OCI-LY3 (cell line): ENCODE data around the gene ATP10B.
"Not testable (repeated sequence)": the region's sequence is repeated elsewhere in the genome, so short reads cannot be mapped to it uniquely, and the experiment has no call there.

ENCODE experiments used
- H2AFZ ChIP-seq: fragments of 200-600, 300-600 bp; shearing (Covaris generic); 2 replicates; pipeline ENCODE4 v1.6.0; 2014; ENCODE audit warnings: antibody characterized with exemption, low read depth, low read length
- H3K27ac ChIP-seq: fragments of 200-600, 300-600 bp; sonication (generic); 2 replicates; pipeline ENCODE4 v1.5.1; 2014; ENCODE audit warnings: mild to moderate bottlenecking, low read length, moderate library complexity, mixed read lengths
- H3K27me3 ChIP-seq: fragments of 200-600, 300-600 bp; sonication (generic); 2 replicates; pipeline ENCODE4 v1.6.1; 2014; ENCODE audit warnings: low read depth, low read length, mixed read lengths
- H3K36me3 ChIP-seq: fragments of 200-600, 300-600 bp; sonication (generic); replicated peaks from 2 replicates; pipeline ENCODE3; 2014; ENCODE audit warnings: low read depth, low read length, mixed read lengths
- H3K4me1 ChIP-seq: fragments of 300-600, 200-600 bp; sonication (generic); 2 replicates; pipeline ENCODE4 v1.6.1; 2014; ENCODE audit warnings: low read length, mixed read lengths
- H3K4me2 ChIP-seq: fragments of 200-600, 300-600 bp; sonication (generic); 2 replicates; pipeline ENCODE4 v1.6.1; 2014; ENCODE audit warnings: low read length, mixed read lengths
- H3K4me3 ChIP-seq: fragments of 300-600, 200-600 bp; sonication (generic); 2 replicates; pipeline ENCODE4 v1.5.1; 2014; ENCODE audit warnings: antibody characterized with exemption, mild to moderate bottlenecking, low read length, moderate library complexity
- H3K79me2 ChIP-seq: fragments of 300-600, 200-600 bp; shearing (Covaris generic); 2 replicates; pipeline ENCODE4 v1.6.1; 2014; ENCODE audit warnings: mild to moderate bottlenecking, low read length, mixed read lengths
- H3K9ac ChIP-seq: fragments of 300-600, 200-600 bp; shearing (Covaris generic); 2 replicates; pipeline ENCODE4 v1.6.0; 2014; ENCODE audit warnings: mild to moderate bottlenecking, low read length, moderate library complexity
- H3K9me3 ChIP-seq: fragments of 200-600, 300-600 bp; shearing (Covaris generic); 2 replicates; pipeline ENCODE4 v1.6.1; 2014; ENCODE audit warnings: low read length, mixed read lengths; ENCODE audit not compliant: insufficient read depth
- H4K20me1 ChIP-seq: fragments of 200-600, 300-600 bp; sonication (generic); 2 replicates; pipeline ENCODE4 v1.6.1; 2016; ENCODE audit warnings: low read length, mixed read lengths; ENCODE audit not compliant: insufficient read depth
- CTCF ChIP-seq: fragments of 200-600, 300-600 bp; sonication (generic); IDR thresholded peaks from 2 replicates; pipeline ENCODE4 v1.5.1; 2014; ENCODE audit warnings: antibody characterized with exemption, low read length, low read depth
- EZH2phosphoT487 ChIP-seq: fragments of 200-600 bp; shearing (Covaris generic); IDR thresholded peaks from 2 replicates; pipeline ENCODE4 v1.6.1; 2018; ENCODE audit warnings: antibody characterized with exemption, mixed run types, low read depth

ATP10B gene

GRCh38 chr5:160824301-160825001 lies 27.6 kb downstream of the ATP10B start:
- H2AFZ ChIP-seq: no peak overlapping the region

GRCh38 chr5:160812996-160813395 lies 39.0 kb downstream of the ATP10B start:
- H2AFZ ChIP-seq, H4K20me1 ChIP-seq, H3K27me3 ChIP-seq, H3K4me2 ChIP-seq, H3K4me3 ChIP-seq, H3K9me3 ChIP-seq, H3K36me3 ChIP-seq, H3K27ac ChIP-seq, H3K79me2 ChIP-seq, H3K4me1 ChIP-seq, H3K9ac ChIP-seq: not testable (repeated sequence)

More at GRCh38 chr5:160824301-160825001, 27.6 kb downstream of the ATP10B start:
- TF ChIP-seq CTCF (no peak), EZH2phosphoT487 (no peak)
- no peaks in the 10 kb centered on the region for H3K79me2 ChIP-seq
- no peaks in the 10 kb centered on the region for H3K36me3 ChIP-seq
- H3K9ac ChIP-seq: no peak overlapping the region
- H3K27ac ChIP-seq: no peak overlapping the region
- no peaks in the 10 kb centered on the region for H3K4me1 ChIP-seq
- H3K4me2 ChIP-seq: no peak overlapping the region
- no peak overlapping the region for H3K4me3 ChIP-seq
- H3K9me3 ChIP-seq: no peaks in the 10 kb centered on the region
- no peaks in the 10 kb centered on the region for H3K27me3 ChIP-seq
- no peaks in the 10 kb centered on the region for H4K20me1 ChIP-seq

GRCh38 chr5:160805376-160805775 lies 46.6 kb downstream of the ATP10B start:
- no peak overlapping the region for H3K9ac ChIP-seq
- no peak overlapping the region for H2AFZ ChIP-seq
- TF ChIP-seq EZH2phosphoT487: no peak
- no peak for TF ChIP-seq CTCF
- H3K79me2 ChIP-seq: no peaks in the 10 kb centered on the region
- no peaks in the 10 kb centered on the region for H3K9me3 ChIP-seq
- H3K27ac ChIP-seq: no peak overlapping the region
- no peaks in the 10 kb centered on the region for H4K20me1 ChIP-seq
- no peaks in the 10 kb centered on the region for H3K36me3 ChIP-seq
- no peaks in the 10 kb centered on the region for H3K4me1 ChIP-seq
- H3K4me2 ChIP-seq: no peak overlapping the region
- H3K4me3 ChIP-seq: no peak overlapping the region
- H3K27me3 ChIP-seq: 0 out of 2 replicates have a peak, but pooled peaks cover 5% of the 10 kb centered on the region

- H3K4me3 ChIP-seq: no peak overlapping the region
- H3K4me1 ChIP-seq: peaks cover 5% of the 10 kb centered on the region; the same call in 1 of the 2 replicates
- H3K27me3 ChIP-seq: 0 out of 2 replicates have a peak, but pooled peaks cover 5% of the 10 kb centered on the region
- no peaks in the 10 kb centered on the region for H3K79me2 ChIP-seq
- no peaks in the 10 kb centered on the region for H3K36me3 ChIP-seq
- no peak overlapping the region for H3K27ac ChIP-seq
- H3K9ac ChIP-seq: no peak overlapping the region
- no peak overlapping the region for H3K4me2 ChIP-seq
- H3K9me3 ChIP-seq: no peaks in the 10 kb centered on the region
- no peaks in the 10 kb centered on the region for H4K20me1 ChIP-seq
- H2AFZ ChIP-seq: no peak overlapping the region
- no peak for TF ChIP-seq EZH2phosphoT487
- peak; percentile 48 for TF ChIP-seq CTCF
Observed at GRCh38 chr5:160802592-160802991, 49.4 kb downstream of the ATP10B start.
